ENCODE measurements around the gene MYO7B. TPM values are rescaled to one million over a fixed set of nuclear protein-coding genes. Genes with fewer than 3 reads are reported as not detected.
A peak's percentile ranks its signal among the peaks of the same experiment; 100 is the strongest.

Gene MYO7B
- total RNA-seq, 1 donor from 2014 or later: 0.29 TPM

- DNase-seq: peak; percentile 90
- peaks cover 2% of the 10 kb centered on the region for H3K9me3 Mint-ChIP-seq (ENCODE audit: unreplicated experiment)
- peak; percentile 90 for TF ChIP-seq CTCF (IDR thresholded peaks at IDR 0.05; ENCODE audit: partially characterized antibody, unreplicated experiment)
- H3K36me3 Mint-ChIP-seq (ENCODE audit: unreplicated experiment): no peaks in the 10 kb centered on the region
- peaks cover 1% of the 10 kb centered on the region for H3K4me1 Mint-ChIP-seq (ENCODE audit: low read depth, unreplicated experiment)
- peaks cover 1% of the 10 kb centered on the region for H3K27me3 Mint-ChIP-seq (ENCODE audit: unreplicated experiment)
- H3K27ac Mint-ChIP-seq (ENCODE audit: unreplicated experiment): no peak overlapping the region
- H3K4me3 Mint-ChIP-seq (ENCODE audit: unreplicated experiment): no peak overlapping the region
These were observed 114.2 kb downstream of the MYO7B start for GRCh38 chr2:127649684-127650040.

GRCh38 chr2:127650041-127650784, 114.7 kb downstream of the MYO7B start:
- no peaks in the 10 kb centered on the region for H3K27me3 Mint-ChIP-seq (ENCODE audit: unreplicated experiment)
- H3K27ac Mint-ChIP-seq (ENCODE audit: unreplicated experiment): no peak overlapping the region
- peak; percentile 53 for TF ChIP-seq CTCF (IDR thresholded peaks at IDR 0.05; ENCODE audit: partially characterized antibody, unreplicated experiment)
- H3K36me3 Mint-ChIP-seq (ENCODE audit: unreplicated experiment): no peaks in the 10 kb centered on the region
- peaks cover under 1% of the 10 kb centered on the region for H3K4me1 Mint-ChIP-seq (ENCODE audit: low read depth, unreplicated experiment)
- no peak overlapping the region for H3K4me3 Mint-ChIP-seq (ENCODE audit: unreplicated experiment)
- peaks cover 4% of the 10 kb centered on the region for H3K9me3 Mint-ChIP-seq (ENCODE audit: unreplicated experiment)
- DNase-seq: no peak

- Mint-ChIP-seq H3K9me3 (ENCODE audit: unreplicated experiment) (peaks cover 4% of the 10 kb centered on the region), H3K36me3 (ENCODE audit: unreplicated experiment) (no peaks in the 10 kb centered on the region), H3K27me3 (ENCODE audit: unreplicated experiment) (no peaks in the 10 kb centered on the region), H3K4me1 (ENCODE audit: low read depth, unreplicated experiment) (peaks cover 4% of the 10 kb centered on the region), H3K27ac (ENCODE audit: unreplicated experiment) (no peak overlapping the region), H3K4me3 (ENCODE audit: unreplicated experiment) (no peak overlapping the region)
- no peak for DNase-seq
- TF ChIP-seq CTCF (IDR thresholded peaks at IDR 0.05; ENCODE audit: partially characterized antibody, unreplicated experiment): no peak
These were observed 115.4 kb downstream of the MYO7B start for GRCh38 chr2:127650785-127651380.

- no peak for TF ChIP-seq CTCF (IDR thresholded peaks at IDR 0.05; ENCODE audit: partially characterized antibody, unreplicated experiment)
- Mint-ChIP-seq H3K27ac (ENCODE audit: unreplicated experiment) (no peak overlapping the region), H3K4me1 (ENCODE audit: low read depth, unreplicated experiment) (peaks cover 4% of the 10 kb centered on the region), H3K27me3 (ENCODE audit: unreplicated experiment) (no peaks in the 10 kb centered on the region), H3K36me3 (ENCODE audit: unreplicated experiment) (no peaks in the 10 kb centered on the region), H3K4me3 (ENCODE audit: unreplicated experiment) (no peak overlapping the region), H3K9me3 (ENCODE audit: unreplicated experiment) (peaks cover 4% of the 10 kb centered on the region)
- DNase-seq: no peak
These were observed 115.9 kb downstream of the MYO7B start for GRCh38 chr2:127651381-127651809.

GRCh38 chr2:127651971-127652550, 116.6 kb downstream of the MYO7B start:
- Mint-ChIP-seq H3K27ac (ENCODE audit: unreplicated experiment) (no peak overlapping the region), H3K9me3 (ENCODE audit: unreplicated experiment) (peaks cover 4% of the 10 kb centered on the region), H3K4me1 (ENCODE audit: low read depth, unreplicated experiment) (peaks cover 4% of the 10 kb centered on the region), H3K4me3 (ENCODE audit: unreplicated experiment) (no peak overlapping the region), H3K36me3 (ENCODE audit: unreplicated experiment) (no peaks in the 10 kb centered on the region), H3K27me3 (ENCODE audit: unreplicated experiment) (no peaks in the 10 kb centered on the region)
- no peak for TF ChIP-seq CTCF (IDR thresholded peaks at IDR 0.05; ENCODE audit: partially characterized antibody, unreplicated experiment)
- no peak for DNase-seq

All from glutamatergic neuron (in vitro differentiated cells).